Thoracic aorta (tissue), 2 donors: ENCODE data around the gene GLIPR1L1. TPM values are rescaled to one million over a fixed set of nuclear protein-coding genes. Genes with fewer than 3 reads are reported as not detected.

Source experiments
- ATAC-seq: fragments of 150-250 bp; one replicate; pipeline ENCODE4 v1.8.0; 2017; ENCODE audit warnings: low read depth; ENCODE audit not compliant: insufficient number of reproducible peaks, low FRiP score
- DNase-seq: peaks from one replicate; pipeline ENCODE4 v3.0.0-alpha.2; 2020; ENCODE audit warnings: low spot score
- H3K27ac ChIP-seq, 2 donors: fragments of 200-600 bp; sonication (generic); 1 replicate in 1 of 2; 2 replicates in 1 of 2; pipeline ENCODE4 v1.5.1; 2016; ENCODE audit warnings: mild to moderate bottlenecking in 2 of 2, moderate library complexity in 2 of 2
- H3K27me3 ChIP-seq: fragments of 200-600 bp; sonication (generic); replicated peaks from 2 replicates; pipeline ENCODE4 v1.6.0; 2016; ENCODE audit warnings: mild to moderate bottlenecking; ENCODE audit not compliant: insufficient read depth
- H3K36me3 ChIP-seq: fragments of 200-600 bp; sonication (generic); one replicate; pipeline ENCODE4 v1.5.1; 2016
- H3K4me1 ChIP-seq, 2 donors: fragments of 200-600 bp; sonication (generic); 1 replicate in 1 of 2; 2 replicates in 1 of 2; pipeline versions ENCODE4 v1.5.1 to v1.6.0; 2016; ENCODE audit warnings: low read depth in 2 of 2, mild to moderate bottlenecking in 1 of 2; ENCODE audit not compliant: control insufficient read depth in 1 of 2
- H3K4me3 ChIP-seq: fragments of 200-600 bp; sonication (generic); 2 replicates; pipeline ENCODE4 v1.5.1; 2016; ENCODE audit warnings: mild to moderate bottlenecking
- H3K9me3 ChIP-seq: fragments of 200-600 bp; sonication (generic); 2 replicates; pipeline ENCODE4 v1.5.1; 2016
- total RNA-seq, 2 donors: library from RNA; depleted of rRNA; stranded (reverse); fragments of >200 nt; gene quantifications; one replicate each; pipeline versions ENCODE4 v1.1.0 to v1.2.3, GENCODE V29; 2016
- TF ChIP-seq, protein P1 (sequence below): fragments of 200-600 bp; sonication (generic); IDR thresholded peaks from one replicate; pipeline ENCODE4 v1.5.1; 2019; ENCODE audit warnings: antibody characterized with exemption

The GLIPR1L1 gene
- total RNA-seq, 2 donors from 2014 or later, result not detected

DNA sequence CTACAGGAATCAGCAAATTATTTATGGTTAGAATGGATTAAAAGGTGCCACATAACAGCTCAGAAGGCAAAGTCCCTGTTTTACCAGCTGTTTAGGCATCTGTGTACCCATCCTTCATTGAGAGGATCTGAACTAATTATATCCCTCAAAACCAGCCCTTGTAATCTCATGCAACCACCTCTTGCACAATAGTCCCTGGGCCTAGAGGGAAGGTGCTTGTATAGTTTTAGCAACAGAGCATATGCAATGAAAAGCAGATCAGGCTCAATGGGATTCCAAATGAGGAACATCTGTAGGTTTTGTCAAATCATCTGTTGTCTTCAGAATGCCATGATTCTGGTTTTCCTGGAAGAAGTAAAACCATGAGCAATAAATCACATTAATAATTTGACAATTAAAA lies 30.4 kb downstream of the GLIPR1L1 start:
- Histone ChIP-seq H3K27ac (no peak overlapping the region), H3K4me3 (no peak overlapping the region), H3K4me1 (peaks cover 4 to 14% of the 10 kb centered on the region in 2 donors), H3K27me3 (no peaks in the 10 kb centered on the region), H3K9me3 (no peaks in the 10 kb centered on the region), H3K36me3 (no peaks in the 10 kb centered on the region)
- TF ChIP-seq, protein P1, sequence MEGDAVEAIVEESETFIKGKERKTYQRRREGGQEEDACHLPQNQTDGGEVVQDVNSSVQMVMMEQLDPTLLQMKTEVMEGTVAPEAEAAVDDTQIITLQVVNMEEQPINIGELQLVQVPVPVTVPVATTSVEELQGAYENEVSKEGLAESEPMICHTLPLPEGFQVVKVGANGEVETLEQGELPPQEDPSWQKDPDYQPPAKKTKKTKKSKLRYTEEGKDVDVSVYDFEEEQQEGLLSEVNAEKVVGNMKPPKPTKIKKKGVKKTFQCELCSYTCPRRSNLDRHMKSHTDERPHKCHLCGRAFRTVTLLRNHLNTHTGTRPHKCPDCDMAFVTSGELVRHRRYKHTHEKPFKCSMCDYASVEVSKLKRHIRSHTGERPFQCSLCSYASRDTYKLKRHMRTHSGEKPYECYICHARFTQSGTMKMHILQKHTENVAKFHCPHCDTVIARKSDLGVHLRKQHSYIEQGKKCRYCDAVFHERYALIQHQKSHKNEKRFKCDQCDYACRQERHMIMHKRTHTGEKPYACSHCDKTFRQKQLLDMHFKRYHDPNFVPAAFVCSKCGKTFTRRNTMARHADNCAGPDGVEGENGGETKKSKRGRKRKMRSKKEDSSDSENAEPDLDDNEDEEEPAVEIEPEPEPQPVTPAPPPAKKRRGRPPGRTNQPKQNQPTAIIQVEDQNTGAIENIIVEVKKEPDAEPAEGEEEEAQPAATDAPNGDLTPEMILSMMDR, result no peak
- ATAC-seq, result no peak
- DNase-seq, result no peak

DNA sequence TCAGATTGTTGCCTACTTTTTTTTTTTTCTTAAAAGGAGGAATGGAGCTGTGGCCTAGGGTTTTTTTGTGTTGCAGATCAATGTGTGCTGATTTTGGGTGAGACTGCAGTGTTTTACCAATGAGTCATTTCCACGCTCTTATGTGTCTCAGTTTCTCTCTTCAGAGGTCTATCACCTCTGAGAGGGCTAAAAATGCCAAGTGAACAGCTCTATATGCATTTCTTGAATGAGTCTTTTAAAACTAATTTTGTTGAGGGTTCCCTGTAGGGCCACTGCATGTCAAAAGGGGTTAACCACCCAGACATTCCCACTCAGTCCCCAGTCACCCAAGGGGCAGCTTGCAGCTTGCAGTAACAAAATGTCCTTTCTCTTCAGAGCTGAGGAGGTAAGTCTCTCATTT lies 32.2 kb downstream of the GLIPR1L1 start:
- Histone ChIP-seq H3K36me3 (no peaks in the 10 kb centered on the region), H3K27ac (peak overlapping the region in 1 of 2 donors; percentile 11), H3K4me3 (no peak overlapping the region)

DNA sequence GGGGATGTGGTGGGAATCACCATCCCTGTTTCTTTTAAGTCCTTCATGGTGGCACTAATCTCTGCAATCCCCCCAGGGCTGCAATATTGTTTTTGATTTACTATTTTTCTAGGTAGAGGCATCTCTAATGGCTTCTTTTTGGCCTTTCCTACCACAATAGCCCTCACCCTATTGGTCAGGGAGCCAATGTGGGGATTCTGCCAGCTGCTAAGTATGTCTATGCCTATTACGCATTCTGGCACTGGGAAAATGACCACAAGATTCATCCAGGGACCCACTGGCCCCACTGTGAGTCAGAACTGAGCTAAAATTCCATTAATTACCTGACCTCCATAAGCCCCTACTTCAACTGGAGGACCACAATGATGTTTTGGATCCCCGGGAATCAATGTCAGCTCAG lies 40.5 kb downstream of the GLIPR1L1 start:
- Histone ChIP-seq H3K4me3 (no peak overlapping the region), H3K9me3 (no peaks in the 10 kb centered on the region), H3K27me3 (no peaks in the 10 kb centered on the region), H3K27ac (no peak overlapping the region), H3K4me1 (peaks cover 0 to 4% of the 10 kb centered on the region in 2 donors), H3K36me3 (no peaks in the 10 kb centered on the region)
- TF ChIP-seq, protein P1, result no peak
- ATAC-seq, result no peak
- no peak for DNase-seq

More for the DNA sequence above, 32.2 kb downstream of the GLIPR1L1 start:
- ATAC-seq (no peak), DNase-seq (no peak)
- H3K4me1 ChIP-seq, result peaks cover 4 to 14% of the 10 kb centered on the region in 2 donors
- H3K9me3 ChIP-seq, result no peaks in the 10 kb centered on the region
- H3K27me3 ChIP-seq, result no peaks in the 10 kb centered on the region
- TF ChIP-seq, protein P1, result no peak

DNA sequence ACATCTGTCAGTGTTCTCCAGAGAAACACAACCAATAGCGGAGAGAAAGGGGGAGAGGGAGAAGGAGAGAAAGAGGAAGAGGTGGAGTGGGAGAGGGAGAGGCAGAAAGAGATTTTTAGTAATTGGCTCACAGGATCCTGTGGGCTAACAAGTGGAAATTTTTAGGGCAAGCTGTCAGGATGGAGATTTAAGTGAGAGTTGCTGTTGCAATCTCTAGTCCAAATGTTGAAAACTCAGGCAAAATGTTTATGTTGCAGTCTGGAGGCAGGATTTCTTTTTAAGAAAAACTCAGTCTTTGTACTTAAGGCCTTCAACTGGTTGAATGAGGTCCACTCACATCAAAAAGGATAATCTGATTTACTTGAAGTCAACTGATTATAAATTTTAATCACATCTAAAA lies 43.9 kb downstream of the GLIPR1L1 start:
- H3K27me3 ChIP-seq, result no peaks in the 10 kb centered on the region
- DNase-seq (no peak), ATAC-seq (no peak)
- H3K36me3 ChIP-seq, result no peaks in the 10 kb centered on the region
- peak overlapping the region; percentile 32 for H3K4me3 ChIP-seq
- H3K9me3 ChIP-seq, result no peaks in the 10 kb centered on the region
- TF ChIP-seq, protein P1, result no peak
- H3K27ac ChIP-seq, result peak overlapping the region in 1 of 2 donors; percentile 46
- peaks cover 0 to 4% of the 10 kb centered on the region in 2 donors for H3K4me1 ChIP-seq

DNA sequence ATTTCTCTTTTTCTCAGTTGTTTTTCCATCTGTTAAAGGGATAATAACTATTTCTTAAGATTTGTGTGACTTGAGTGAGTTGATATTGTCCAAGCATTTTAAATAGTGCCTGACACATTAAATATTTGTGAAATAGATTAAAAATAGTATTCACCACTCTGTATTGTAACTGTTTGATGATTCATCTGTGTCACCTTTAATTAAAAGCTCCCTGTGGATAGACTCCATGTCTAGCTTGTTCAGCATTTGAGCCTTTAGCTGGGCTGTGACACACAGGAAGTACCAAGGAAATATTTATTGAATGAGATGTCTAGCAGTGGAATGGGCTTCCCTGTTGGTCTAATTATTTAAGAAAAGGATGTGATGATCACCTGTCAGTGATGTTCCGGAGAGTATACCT lies 54.6 kb downstream of the GLIPR1L1 start:
- TF ChIP-seq, protein P1, result no peak
- no peaks in the 10 kb centered on the region for H3K9me3 ChIP-seq
- H3K36me3 ChIP-seq, result no peaks in the 10 kb centered on the region
- peak overlapping the region; percentile 86 for H3K4me3 ChIP-seq
- ATAC-seq, result peak; percentile 7
- no peaks in the 10 kb centered on the region for H3K27me3 ChIP-seq
- peaks cover 9 to 33% of the 10 kb centered on the region in 2 donors for H3K4me1 ChIP-seq
- no peak for DNase-seq
- peak overlapping the region; percentile 94 to 96 for H3K27ac ChIP-seq
